ENCODE data around the gene MFGE8. TPM values are rescaled to one million over a fixed set of nuclear protein-coding genes. Genes with fewer than 3 reads are reported as not detected.

Gene MFGE8
- polyA plus RNA-seq, 2 donors = 60.3 to 62.3 TPM

Other genes starting within 250 kb of the MFGE8 start
- gene ACAN, start 109.9 kb downstream of the MFGE8 start, polyA plus RNA-seq = under 1 TPM in 1 of 2 donors, not detected in 1; 0.04 TPM
- 1 to 10 TPM; 3.2 to 5.5 TPM for gene HAPLN3, start 17.8 kb downstream of the MFGE8 start, polyA plus RNA-seq
- 1 to 10 TPM; 3.8 to 6.0 TPM for gene ABHD2, start 175.1 kb upstream of the MFGE8 start, polyA plus RNA-seq

All from esophagus (tissue), 2 donors.